SJSA1 (cell line): Measurements from ENCODE around the gene LACTB. TPM values are rescaled to one million over a fixed set of nuclear protein-coding genes. Genes with fewer than 3 reads are reported as not detected.
"Not testable (repeated sequence)": the region's sequence is repeated elsewhere in the genome, so short reads cannot be mapped to it uniquely, and the experiment has no call there.

Experiments
- DNase-seq, 2 experiments: peaks; one replicate each; pipeline ENCODE4 v3.0.0-alpha.2; 2015 to 2020; ENCODE audit warnings: low spot score in 2 of 2, low read depth in 1 of 2
- H3K27ac ChIP-seq: fragments of 250-450 bp; sonication (Bioruptor Pico); 2 replicates; pipeline ENCODE4 v1.5.1; 2020; ENCODE audit warnings: mild to moderate bottlenecking, moderate library complexity
- H3K27me3 ChIP-seq: fragments of 250-450 bp; sonication (Bioruptor Pico); replicated peaks from 2 replicates; pipeline ENCODE4 v1.5.1; 2020; ENCODE audit warnings: mild to moderate bottlenecking, moderate library complexity
- H3K36me3 ChIP-seq: fragments of 250-450 bp; sonication (Bioruptor Pico); 2 replicates; pipeline ENCODE4 v1.5.1; 2020; ENCODE audit warnings: mild to moderate bottlenecking
- H3K4me1 ChIP-seq: fragments of 250-450 bp; sonication (Bioruptor Pico); replicated peaks from 2 replicates; pipeline ENCODE4 v1.6.1; 2021; ENCODE audit warnings: mild to moderate bottlenecking
- H3K4me3 ChIP-seq: fragments of 250-450 bp; sonication (Bioruptor Pico); 2 replicates; pipeline ENCODE4 v1.5.1; 2020; ENCODE audit warnings: mild to moderate bottlenecking
- H3K9me3 ChIP-seq: fragments of 250-450 bp; sonication (Bioruptor Pico); replicated peaks from 2 replicates; pipeline ENCODE4 v1.5.1; 2020; ENCODE audit warnings: mild to moderate bottlenecking
- total RNA-seq: library from RNA; depleted of rRNA; stranded (reverse); fragments of >200 nt; shearing (Covaris generic); gene quantifications from 2 replicates; pipeline ENCODE4 v1.2.3, GENCODE V29; 2014

Gene LACTB
- total RNA-seq, 1 experiment from 2014 or later: 71.8 TPM

DNA sequence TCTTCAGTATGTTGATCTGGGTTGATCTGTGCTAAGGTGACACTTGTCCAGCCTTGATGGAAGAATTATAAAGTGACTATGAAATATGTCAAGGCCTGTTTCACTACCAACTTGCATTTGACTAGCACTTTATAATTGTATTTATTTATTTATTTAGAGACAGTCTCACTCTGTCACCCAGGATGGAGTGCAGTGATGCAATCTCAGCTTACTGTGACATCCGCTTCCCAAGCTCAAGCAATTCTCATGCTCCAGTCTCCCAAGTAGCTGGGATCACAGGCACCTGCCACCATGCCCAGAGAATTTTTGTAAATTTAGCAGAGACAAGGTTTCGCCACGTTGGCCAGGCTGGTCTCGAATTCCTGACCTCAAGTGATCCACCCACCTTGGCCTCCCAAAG is 25.5 kb upstream of the LACTB start:
- H3K4me3 ChIP-seq: no peak overlapping the region
- H3K9me3 ChIP-seq: 0 out of 2 replicates have a peak, but pooled peaks cover 3% of the 10 kb centered on the region
- H3K36me3 ChIP-seq: no peaks in the 10 kb centered on the region
- DNase-seq: no peak
- H3K27ac ChIP-seq: peak overlapping the region; percentile 97
- H3K4me1 ChIP-seq: peaks cover 62% of the 10 kb centered on the region
- H3K27me3 ChIP-seq: no peaks in the 10 kb centered on the region

- H3K4me3 ChIP-seq, H3K36me3 ChIP-seq, H3K27me3 ChIP-seq, H3K27ac ChIP-seq, DNase-seq, H3K9me3 ChIP-seq: not testable (repeated sequence)
- H3K4me1 ChIP-seq: peaks cover 46% of the 10 kb centered on the region
These were observed 22.8 kb upstream of the LACTB start for GRCh38 chr15:63098901-63099300.

DNA sequence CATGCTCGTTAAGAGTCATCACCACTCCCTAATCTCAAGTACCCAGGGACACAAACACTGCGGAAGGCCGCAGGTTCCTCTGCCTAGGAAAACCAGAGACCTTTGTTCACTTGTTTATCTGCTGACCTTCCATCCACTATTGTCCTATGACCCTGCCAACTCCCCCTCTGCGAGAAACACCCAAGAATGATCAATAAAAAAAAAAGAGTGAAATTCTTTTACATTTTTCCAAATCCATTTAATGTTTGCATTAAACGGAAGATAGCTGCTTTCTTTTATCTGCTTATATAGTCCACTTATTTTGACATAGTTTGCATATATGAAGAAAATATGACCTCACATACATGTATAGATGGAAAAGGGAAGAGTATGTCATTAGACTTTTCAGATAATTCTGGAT is 22.1 kb upstream of the LACTB start:
- not testable (repeated sequence) for H3K27me3 ChIP-seq, H3K27ac ChIP-seq, H3K9me3 ChIP-seq, DNase-seq, H3K4me3 ChIP-seq, H3K36me3 ChIP-seq
- peaks cover 39% of the 10 kb centered on the region for H3K4me1 ChIP-seq

GRCh38 chr15:63103416-63103815 is 18.2 kb upstream of the LACTB start:
- Histone ChIP-seq H3K4me1 (peaks cover 15% of the 10 kb centered on the region), H3K9me3 (0 out of 2 replicates have a peak, but pooled peaks cover 3% of the 10 kb centered on the region), H3K36me3 (no peaks in the 10 kb centered on the region), H3K27ac (no peak overlapping the region), H3K4me3 (no peak overlapping the region), H3K27me3 (no peaks in the 10 kb centered on the region)
- peak in 1 of 2 experiments; percentile 21 for DNase-seq

DNA sequence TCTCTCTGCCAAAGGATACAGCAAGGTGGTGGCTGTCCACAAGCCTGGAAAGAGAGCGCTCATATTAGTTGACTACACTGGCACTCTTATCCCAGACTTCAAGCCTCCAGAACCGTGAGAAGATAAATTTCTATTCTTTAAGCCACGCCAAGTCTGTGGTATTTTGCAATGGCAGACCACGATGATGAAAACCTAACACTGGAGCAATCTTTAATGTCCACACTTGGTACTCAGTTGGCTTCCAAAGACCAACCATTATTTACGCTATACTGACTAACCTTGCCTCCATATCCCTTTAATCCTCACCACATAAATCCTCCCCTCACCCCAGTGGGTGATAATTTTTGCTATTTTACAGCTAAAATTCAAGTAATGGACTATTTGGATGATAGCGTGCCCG is 16.9 kb upstream of the LACTB start:
- no peak overlapping the region for H3K27ac ChIP-seq
- DNase-seq: peak in 1 of 2 experiments; percentile 12

GRCh38 chr15:63105354-63105753 is 16.3 kb upstream of the LACTB start:
- H3K27me3 ChIP-seq, H3K9me3 ChIP-seq, H3K27ac ChIP-seq, H3K4me3 ChIP-seq, H3K36me3 ChIP-seq, DNase-seq: not testable (repeated sequence)
- H3K4me1 ChIP-seq: peaks cover 27% of the 10 kb centered on the region

More for the DNA sequence above, 16.9 kb upstream of the LACTB start:
- 0 out of 2 replicates have a peak, but pooled peaks cover 3% of the 10 kb centered on the region for H3K9me3 ChIP-seq
- no peaks in the 10 kb centered on the region for H3K36me3 ChIP-seq
- H3K4me3 ChIP-seq: no peak overlapping the region
- H3K4me1 ChIP-seq: peaks cover 27% of the 10 kb centered on the region
- no peaks in the 10 kb centered on the region for H3K27me3 ChIP-seq

GRCh38 chr15:63107895-63108546 is 13.6 kb upstream of the LACTB start:
- Histone ChIP-seq H3K36me3 (no peaks in the 10 kb centered on the region), H3K27me3 (no peaks in the 10 kb centered on the region), H3K27ac (peak overlapping the region; percentile 87), H3K4me3 (no peak overlapping the region), H3K9me3 (no peaks in the 10 kb centered on the region), H3K4me1 (peaks cover 36% of the 10 kb centered on the region)
- DNase-seq: peak; percentile 97 to 100

DNA sequence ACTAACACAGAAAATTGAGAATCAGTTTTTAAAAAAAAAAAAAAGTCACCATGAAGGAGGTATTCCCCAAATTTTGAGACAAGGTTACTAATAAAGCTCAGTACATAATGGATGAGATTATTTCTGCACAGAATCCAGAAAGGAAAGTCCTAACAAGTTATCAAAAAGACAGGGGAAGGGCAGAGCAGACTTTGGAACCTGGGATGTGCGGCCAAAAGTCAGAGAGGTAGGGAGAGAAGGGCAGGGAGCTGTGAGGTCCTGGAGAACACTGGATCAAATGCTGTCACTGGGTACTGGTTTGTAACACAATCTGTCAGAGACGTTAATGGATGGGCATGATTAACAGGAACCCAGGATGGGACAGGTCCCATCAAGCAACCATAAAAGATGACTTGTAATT is 12.2 kb upstream of the LACTB start:
- Histone ChIP-seq H3K4me1 (peaks cover 48% of the 10 kb centered on the region), H3K9me3 (no peaks in the 10 kb centered on the region), H3K27ac (peak overlapping the region; percentile 87), H3K27me3 (no peaks in the 10 kb centered on the region), H3K4me3 (no peak overlapping the region), H3K36me3 (no peaks in the 10 kb centered on the region)
- DNase-seq: no peak

GRCh38 chr15:63109920-63110319 is 11.7 kb upstream of the LACTB start:
- H3K9me3 ChIP-seq: no peaks in the 10 kb centered on the region
- H3K36me3 ChIP-seq: no peaks in the 10 kb centered on the region
- no peaks in the 10 kb centered on the region for H3K27me3 ChIP-seq
- H3K4me1 ChIP-seq: peaks cover 52% of the 10 kb centered on the region
- H3K4me3 ChIP-seq: no peak overlapping the region
- DNase-seq: no peak
- H3K27ac ChIP-seq: no peak overlapping the region

GRCh38 chr15:63110428-63111026 is 11.1 kb upstream of the LACTB start:
- H3K4me1 ChIP-seq: peaks cover 52% of the 10 kb centered on the region
- H3K36me3 ChIP-seq: no peaks in the 10 kb centered on the region
- H3K27ac ChIP-seq: no peak overlapping the region
- H3K27me3 ChIP-seq: no peaks in the 10 kb centered on the region
- DNase-seq: no peak
- H3K4me3 ChIP-seq: no peak overlapping the region
- no peaks in the 10 kb centered on the region for H3K9me3 ChIP-seq

DNA sequence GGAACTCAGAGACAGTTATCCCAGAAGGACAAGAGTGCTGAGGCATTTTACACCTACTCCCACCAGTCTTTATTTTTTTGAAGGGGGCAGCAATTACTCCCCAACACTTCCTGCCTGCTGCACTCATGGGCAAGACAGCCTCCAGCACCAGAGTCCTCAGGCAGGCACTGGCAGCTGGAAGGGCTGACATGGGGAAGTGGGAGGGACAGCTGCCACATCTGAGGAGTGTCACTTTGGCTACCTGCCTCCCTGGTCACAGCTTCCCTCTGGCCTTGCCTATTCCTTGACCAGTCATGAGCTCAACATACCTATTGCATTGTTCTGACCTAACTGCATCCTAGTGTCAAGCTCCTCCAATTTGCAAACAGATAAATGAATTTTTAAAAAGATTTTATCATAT is 10.2 kb upstream of the LACTB start:
- peaks cover 56% of the 10 kb centered on the region for H3K4me1 ChIP-seq
- H3K9me3 ChIP-seq: no peaks in the 10 kb centered on the region
- no peaks in the 10 kb centered on the region for H3K27me3 ChIP-seq
- no peak overlapping the region for H3K4me3 ChIP-seq
- no peak overlapping the region for H3K27ac ChIP-seq
- no peaks in the 10 kb centered on the region for H3K36me3 ChIP-seq
- DNase-seq: no peak

- no peaks in the 10 kb centered on the region for H3K9me3 ChIP-seq
- no peak for DNase-seq
- H3K4me1 ChIP-seq: peaks cover 53% of the 10 kb centered on the region
- no peaks in the 10 kb centered on the region for H3K27me3 ChIP-seq
- no peak overlapping the region for H3K4me3 ChIP-seq
- no peaks in the 10 kb centered on the region for H3K36me3 ChIP-seq
- peak overlapping the region; percentile 50; the same call in 1 of the 2 replicates for H3K27ac ChIP-seq
These were observed 8.8 kb upstream of the LACTB start for GRCh38 chr15:63112871-63113270.

DNA sequence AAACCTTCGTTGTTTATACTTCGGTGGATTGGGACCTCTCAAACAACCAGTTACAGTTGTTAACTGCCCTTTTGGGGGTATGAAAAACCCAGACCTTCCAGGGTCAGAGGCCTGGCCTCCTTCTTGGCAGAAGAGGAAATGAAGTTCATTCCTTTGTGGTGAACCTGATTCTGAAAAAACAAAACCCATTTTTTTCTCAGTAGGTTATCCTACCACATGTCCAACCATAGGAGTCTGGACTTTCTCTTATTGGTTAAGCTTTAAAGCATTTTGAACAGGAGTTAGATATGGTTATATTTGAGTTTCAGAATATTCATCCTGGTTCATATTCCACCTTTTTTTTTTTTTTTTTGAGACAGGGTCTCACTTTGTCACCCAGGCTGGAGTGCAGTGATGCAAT is 7.2 kb upstream of the LACTB start:
- no peak for DNase-seq
- H3K4me3 ChIP-seq: no peak overlapping the region
- H3K27ac ChIP-seq: 0 out of 2 replicates have a peak overlapping the region, but pooled peaks have one; percentile 16
- no peaks in the 10 kb centered on the region for H3K27me3 ChIP-seq
- H3K4me1 ChIP-seq: peaks cover 41% of the 10 kb centered on the region
- no peaks in the 10 kb centered on the region for H3K36me3 ChIP-seq
- peaks cover under 1% of the 10 kb centered on the region; the same call in 1 of the 2 replicates for H3K9me3 ChIP-seq

DNA sequence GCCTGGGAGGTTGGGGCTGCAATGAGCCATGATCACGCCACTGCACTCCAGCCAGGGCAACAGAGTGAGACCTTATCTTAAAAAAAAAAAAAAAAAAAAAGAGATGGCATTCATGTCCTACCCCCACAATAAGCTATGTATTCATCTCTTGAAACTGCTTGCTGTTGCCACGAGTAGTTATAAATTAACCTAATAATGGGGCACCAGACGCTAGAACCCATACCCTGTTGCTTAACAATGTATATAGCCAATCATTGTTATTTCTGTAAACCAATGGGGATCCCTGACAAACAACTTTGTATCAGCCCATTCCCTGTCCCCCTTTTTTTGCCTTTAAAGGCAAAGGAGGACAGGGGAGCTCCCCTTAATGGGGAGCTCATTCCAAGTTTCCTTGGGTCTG is 2.8 kb upstream of the LACTB start:
- Histone ChIP-seq H3K27me3 (no peaks in the 10 kb centered on the region), H3K9me3 (peaks cover 6% of the 10 kb centered on the region; the same call in 1 of the 2 replicates), H3K4me3 (no peak overlapping the region), H3K4me1 (peaks cover 28% of the 10 kb centered on the region), H3K36me3 (peaks cover 14% of the 10 kb centered on the region), H3K27ac (no peak overlapping the region)
- no peak for DNase-seq
